Naive B cell (primary cell): ENCODE measurements around the gene BBS9. TPM values are rescaled to one million over a fixed set of nuclear protein-coding genes. Genes with fewer than 3 reads are reported as not detected.
"Not testable (repeated sequence)": the region's sequence is repeated elsewhere in the genome, so short reads cannot be mapped to it uniquely, and the experiment has no call there.

Experiments
- ATAC-seq, 2 donors: fragments of 150-1000 bp; cut with Tn5 transposase; 2 replicates each; pipeline ENCODE4 v1.10.0; 2021; ENCODE audit warnings: low read depth in 2 of 2, mild to moderate bottlenecking in 2 of 2, moderate library complexity in 2 of 2
- DNase-seq: peaks from one replicate; pipeline ENCODE4 v3.0.0; 2022
- H3K27ac Mint-ChIP-seq, 6 donors: one replicate each; pipeline ENCODE4 v1.8.0; 2020 to 2022; ENCODE audit warnings: mild to moderate bottlenecking in 6 of 6, mixed read lengths in 6 of 6, moderate library complexity in 5 of 6, inconsistent platforms in 2 of 6
- H3K27me3 Mint-ChIP-seq, 3 donors: one replicate each; pipeline ENCODE4 v1.8.0; 2021 to 2022; ENCODE audit warnings: mixed read lengths in 3 of 3, mild to moderate bottlenecking in 1 of 3
- H3K36me3 Mint-ChIP-seq, 2 donors: one replicate each; pipeline ENCODE4 v1.8.0; 2020 to 2022; ENCODE audit warnings: mixed read lengths in 2 of 2, inconsistent platforms in 1 of 2, mild to moderate bottlenecking in 1 of 2
- H3K4me1 Mint-ChIP-seq, 3 donors: one replicate each; pipeline ENCODE4 v1.8.0; 2020 to 2022; ENCODE audit warnings: mixed read lengths in 3 of 3, inconsistent platforms in 1 of 3, mild to moderate bottlenecking in 1 of 3, moderate library complexity in 1 of 3
- H3K4me3 Mint-ChIP-seq, 8 donors: one replicate each; pipeline ENCODE4 v1.8.0; 2020 to 2022; ENCODE audit warnings: mild to moderate bottlenecking in 8 of 8, mixed read lengths in 8 of 8, moderate library complexity in 8 of 8, inconsistent platforms in 2 of 8
- H3K9me3 Mint-ChIP-seq, 7 donors: one replicate each; pipeline ENCODE4 v1.8.0; 2020 to 2022; ENCODE audit warnings: mixed read lengths in 7 of 7, mild to moderate bottlenecking in 5 of 7, inconsistent platforms in 2 of 7, moderate library complexity in 1 of 7
- polyA plus RNA-seq, 6 donors: library from polyadenylated mRNA; unstranded; fragments of 300-500 nt; fragmentation: Illumina TruSeq; gene quantifications; one replicate each; pipeline ENCODE4 v1.2.3, GENCODE V29; 2021; ENCODE audit warnings: low read depth in 6 of 6

Gene BBS9
- polyA plus RNA-seq, 6 donors from 2014 or later, result 10.9 to 17.0 (median 13.0) TPM

- ATAC-seq (no peak), DNase-seq (no peak)
- no peak overlapping the region for H3K27ac Mint-ChIP-seq
- no peaks in the 10 kb centered on the region for H3K36me3 Mint-ChIP-seq
- H3K9me3 Mint-ChIP-seq, result no peaks in the 10 kb centered on the region
- H3K4me3 Mint-ChIP-seq, result no peak overlapping the region
- H3K4me1 Mint-ChIP-seq, result no peaks in the 10 kb centered on the region
- no peaks in the 10 kb centered on the region for H3K27me3 Mint-ChIP-seq
Observed at GRCh38 chr7:33494474-33494873, 365.1 kb downstream of the BBS9 start.

- Mint-ChIP-seq H3K9me3 (no peaks in the 10 kb centered on the region), H3K4me1 (no peaks in the 10 kb centered on the region), H3K27me3 (no peaks in the 10 kb centered on the region), H3K36me3 (no peaks in the 10 kb centered on the region), H3K27ac (no peak overlapping the region), H3K4me3 (no peak overlapping the region)
- no peak for ATAC-seq
- DNase-seq, result no peak
Observed at GRCh38 chr7:33495207-33495606, 365.8 kb downstream of the BBS9 start.

GRCh38 chr7:33497051-33497450 is 367.7 kb downstream of the BBS9 start:
- H3K9me3 Mint-ChIP-seq, result no peaks in the 10 kb centered on the region
- H3K4me3 Mint-ChIP-seq, result no peak overlapping the region
- DNase-seq, result no peak
- no peak for ATAC-seq
- no peaks in the 10 kb centered on the region for H3K36me3 Mint-ChIP-seq
- H3K27ac Mint-ChIP-seq, result no peak overlapping the region
- H3K27me3 Mint-ChIP-seq, result no peaks in the 10 kb centered on the region
- no peaks in the 10 kb centered on the region for H3K4me1 Mint-ChIP-seq

- no peak overlapping the region for H3K4me3 Mint-ChIP-seq
- peaks cover 0 to 6% of the 10 kb centered on the region in 2 donors for H3K36me3 Mint-ChIP-seq
- DNase-seq (no peak), ATAC-seq (no peak)
- H3K4me1 Mint-ChIP-seq, result no peaks in the 10 kb centered on the region
- no peaks in the 10 kb centered on the region for H3K9me3 Mint-ChIP-seq
- H3K27ac Mint-ChIP-seq, result no peak overlapping the region
- H3K27me3 Mint-ChIP-seq, result no peaks in the 10 kb centered on the region
Observed at GRCh38 chr7:33500703-33501701, 371.6 kb downstream of the BBS9 start.

- Mint-ChIP-seq H3K27ac (peak overlapping the region in 1 of 6 donors; percentile 33), H3K4me3 (no peak overlapping the region), H3K36me3 (peaks cover 0 to 23% of the 10 kb centered on the region in 2 donors), H3K9me3 (no peaks in the 10 kb centered on the region), H3K27me3 (no peaks in the 10 kb centered on the region), H3K4me1 (no peaks in the 10 kb centered on the region)
- ATAC-seq (no peak), DNase-seq (no peak)
Observed at GRCh38 chr7:33503014-33503413, 373.6 kb downstream of the BBS9 start.

- Mint-ChIP-seq H3K4me3 (no peak overlapping the region), H3K27ac (no peak overlapping the region), H3K27me3 (no peaks in the 10 kb centered on the region), H3K4me1 (no peaks in the 10 kb centered on the region), H3K36me3 (peaks cover 0 to 23% of the 10 kb centered on the region in 2 donors), H3K9me3 (no peaks in the 10 kb centered on the region)
- DNase-seq (no peak), ATAC-seq (no peak)
Observed at GRCh38 chr7:33503736-33504135, 374.4 kb downstream of the BBS9 start.

- H3K9me3 Mint-ChIP-seq, result no peaks in the 10 kb centered on the region
- ATAC-seq, result no peak
- no peak overlapping the region for H3K4me3 Mint-ChIP-seq
- H3K27ac Mint-ChIP-seq, result no peak overlapping the region
- no peaks in the 10 kb centered on the region for H3K27me3 Mint-ChIP-seq
- no peaks in the 10 kb centered on the region for H3K4me1 Mint-ChIP-seq
- H3K36me3 Mint-ChIP-seq, result peaks cover 0 to 26% of the 10 kb centered on the region in 2 donors
- DNase-seq, result no peak
Observed at GRCh38 chr7:33504266-33504665, 374.9 kb downstream of the BBS9 start.

GRCh38 chr7:33509206-33509605 is 379.8 kb downstream of the BBS9 start:
- no peak overlapping the region for H3K27ac Mint-ChIP-seq
- peaks cover 0 to 32% of the 10 kb centered on the region in 2 donors for H3K36me3 Mint-ChIP-seq
- no peaks in the 10 kb centered on the region for H3K9me3 Mint-ChIP-seq
- no peak for DNase-seq
- no peak for ATAC-seq
- H3K4me1 Mint-ChIP-seq, result no peaks in the 10 kb centered on the region
- no peaks in the 10 kb centered on the region for H3K27me3 Mint-ChIP-seq
- H3K4me3 Mint-ChIP-seq, result no peak overlapping the region

GRCh38 chr7:33511778-33512177 is 382.4 kb downstream of the BBS9 start:
- Mint-ChIP-seq H3K4me1 (no peaks in the 10 kb centered on the region), H3K27me3 (no peaks in the 10 kb centered on the region), H3K9me3 (no peaks in the 10 kb centered on the region), H3K36me3 (peaks cover 0 to 20% of the 10 kb centered on the region in 2 donors), H3K27ac (no peak overlapping the region), H3K4me3 (no peak overlapping the region)
- DNase-seq (no peak), ATAC-seq (no peak)

GRCh38 chr7:33516568-33516967 is 387.2 kb downstream of the BBS9 start:
- Mint-ChIP-seq H3K27me3 (no peaks in the 10 kb centered on the region), H3K9me3 (peaks cover 0 to 2% (median 0%) of the 10 kb centered on the region in 7 donors), H3K4me1 (no peaks in the 10 kb centered on the region), H3K4me3 (no peak overlapping the region), H3K27ac (peak overlapping the region in 1 of 6 donors; percentile 26), H3K36me3 (peaks cover 0 to 5% of the 10 kb centered on the region in 2 donors)
- DNase-seq (no peak), ATAC-seq (no peak)

GRCh38 chr7:33517191-33517590 is 387.8 kb downstream of the BBS9 start:
- H3K27me3 Mint-ChIP-seq, result no peaks in the 10 kb centered on the region
- H3K9me3 Mint-ChIP-seq, result peaks cover 0 to 2% (median 0%) of the 10 kb centered on the region in 7 donors
- no peaks in the 10 kb centered on the region for H3K4me1 Mint-ChIP-seq
- no peak for DNase-seq
- H3K4me3 Mint-ChIP-seq, result no peak overlapping the region
- peaks cover 0 to 5% of the 10 kb centered on the region in 2 donors for H3K36me3 Mint-ChIP-seq
- no peak for ATAC-seq
- no peak overlapping the region for H3K27ac Mint-ChIP-seq

- not testable (repeated sequence) for H3K27me3 Mint-ChIP-seq, H3K4me3 Mint-ChIP-seq, DNase-seq, H3K9me3 Mint-ChIP-seq, H3K27ac Mint-ChIP-seq, ATAC-seq, H3K4me1 Mint-ChIP-seq
- H3K36me3 Mint-ChIP-seq, result peaks cover 0 to 21% of the 10 kb centered on the region in 2 donors
Observed at GRCh38 chr7:33527008-33527407, 397.6 kb downstream of the BBS9 start.

GRCh38 chr7:33527613-33528012 is 398.2 kb downstream of the BBS9 start:
- not testable (repeated sequence) for H3K27ac Mint-ChIP-seq, H3K4me1 Mint-ChIP-seq, ATAC-seq, H3K27me3 Mint-ChIP-seq, DNase-seq, H3K9me3 Mint-ChIP-seq
- peak overlapping the region in 1 of 8 donors; percentile 42 for H3K4me3 Mint-ChIP-seq
- peaks cover 0 to 24% of the 10 kb centered on the region in 2 donors for H3K36me3 Mint-ChIP-seq

GRCh38 chr7:33529070-33529469 is 399.7 kb downstream of the BBS9 start:
- ATAC-seq (no peak), DNase-seq (no peak)
- Mint-ChIP-seq H3K9me3 (peaks cover 0 to 4% (median 2%) of the 10 kb centered on the region in 7 donors), H3K36me3 (peaks cover 11 to 34% of the 10 kb centered on the region in 2 donors), H3K4me3 (no peak overlapping the region), H3K27me3 (no peaks in the 10 kb centered on the region), H3K27ac (peak overlapping the region in 1 of 6 donors; percentile 15), H3K4me1 (no peaks in the 10 kb centered on the region)
